GM20431 (cell line): ENCODE results near the gene CARD9.

ENCODE experiments used
- in situ Hi-C: fragments of 300-500 bp; cut with MseI, MboI; formaldehyde crosslinking; loops from one replicate; pipeline ENCODE4 v1.15.0; 2020; ENCODE audit warnings: low sequenced_read_pairs; ENCODE audit not compliant: unreplicated experiment

The CARD9 gene

DNA sequence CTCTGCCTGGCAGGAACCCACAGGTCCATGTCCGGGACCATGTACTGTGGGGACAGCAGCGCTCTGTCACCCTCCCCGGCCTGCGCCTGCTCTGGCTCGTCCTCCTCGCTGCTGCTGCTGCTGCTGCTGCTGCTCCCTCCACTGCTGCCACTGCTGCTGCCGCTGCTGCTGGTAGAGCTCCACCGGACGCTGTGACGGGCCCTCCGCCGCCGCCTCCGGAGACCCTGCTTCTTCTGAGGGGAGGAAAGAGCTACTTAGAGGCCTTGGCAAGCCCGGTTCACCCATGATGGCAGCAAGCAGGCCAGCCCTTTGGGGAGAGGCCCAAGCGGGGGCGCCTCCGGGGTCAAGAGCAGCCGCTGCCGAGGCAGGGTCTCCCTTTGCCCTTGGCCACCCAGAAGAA lies 10.0 kb upstream of the CARD9 start:
- in situ Hi-C loops = no loop called here

DNA sequence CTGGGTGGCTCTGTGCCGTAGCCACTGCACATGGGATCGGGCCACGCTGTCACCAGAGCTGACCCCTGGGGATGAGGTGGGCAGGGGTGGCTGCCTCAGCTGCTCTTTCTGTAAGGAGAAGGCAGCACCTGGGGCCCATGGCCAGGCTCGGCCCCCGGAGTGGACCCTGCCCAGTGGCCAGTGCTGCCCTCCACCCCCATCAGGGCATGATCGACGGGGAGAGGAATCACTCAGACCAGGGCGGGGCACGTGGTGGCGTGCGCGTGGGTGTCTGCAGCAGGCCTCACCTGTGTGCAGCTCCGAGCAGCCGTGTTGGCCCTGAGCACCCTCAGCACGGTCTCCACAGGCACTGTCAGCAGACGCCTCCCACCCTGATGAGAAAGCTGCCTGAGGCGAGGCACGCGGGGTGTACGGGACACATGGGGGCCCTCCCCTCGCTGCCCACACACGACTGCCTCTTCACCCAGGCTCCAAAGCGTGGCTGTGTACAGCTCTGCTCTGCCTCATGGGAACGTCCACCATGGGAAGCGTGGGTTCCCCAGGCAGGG lies 8.6 kb upstream of the CARD9 start:
- in situ Hi-C loops = no loop called here

DNA sequence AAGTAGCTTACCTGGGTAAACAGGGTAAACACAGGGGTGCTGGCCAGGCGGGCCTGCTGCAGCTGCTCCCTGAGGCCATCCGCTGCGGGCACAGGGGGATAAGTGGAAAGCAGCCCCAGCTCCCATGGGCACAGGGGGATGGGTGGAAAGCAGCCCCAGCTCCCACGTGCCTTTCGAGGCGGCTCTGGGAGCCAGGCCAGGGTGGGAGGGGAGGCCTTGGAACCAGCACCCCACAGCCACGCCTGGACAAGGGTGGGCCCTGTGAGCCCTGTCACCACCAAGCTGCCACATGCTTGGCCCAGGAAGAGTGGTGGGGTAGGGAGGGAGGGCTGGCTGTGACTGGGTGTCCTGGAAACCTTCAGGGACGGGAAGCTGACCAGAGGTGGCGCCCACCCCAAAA lies 7.8 kb upstream of the CARD9 start:
- in situ Hi-C loops = no loop called here

DNA sequence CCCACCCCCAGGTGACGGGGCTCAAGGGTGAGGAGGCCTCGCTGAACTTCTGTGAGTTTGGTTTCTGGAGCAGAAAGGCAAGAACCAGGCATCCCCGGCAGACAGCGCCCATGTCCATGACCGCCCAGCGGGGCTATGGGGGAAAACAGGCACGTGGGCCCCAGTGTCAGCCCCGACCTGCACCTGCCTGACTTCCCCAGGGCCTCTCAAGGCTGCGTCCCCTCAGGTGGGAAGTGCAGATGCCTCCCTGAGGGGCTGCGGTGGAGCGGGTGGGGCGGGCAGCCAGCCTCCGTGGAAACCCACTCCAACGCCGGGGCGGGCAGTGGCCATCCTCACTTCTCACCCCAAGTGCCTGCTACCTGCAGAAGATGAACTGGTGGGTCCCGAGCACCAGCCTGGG lies 6.9 kb upstream of the CARD9 start:
- in situ Hi-C loops = no loop called here

DNA sequence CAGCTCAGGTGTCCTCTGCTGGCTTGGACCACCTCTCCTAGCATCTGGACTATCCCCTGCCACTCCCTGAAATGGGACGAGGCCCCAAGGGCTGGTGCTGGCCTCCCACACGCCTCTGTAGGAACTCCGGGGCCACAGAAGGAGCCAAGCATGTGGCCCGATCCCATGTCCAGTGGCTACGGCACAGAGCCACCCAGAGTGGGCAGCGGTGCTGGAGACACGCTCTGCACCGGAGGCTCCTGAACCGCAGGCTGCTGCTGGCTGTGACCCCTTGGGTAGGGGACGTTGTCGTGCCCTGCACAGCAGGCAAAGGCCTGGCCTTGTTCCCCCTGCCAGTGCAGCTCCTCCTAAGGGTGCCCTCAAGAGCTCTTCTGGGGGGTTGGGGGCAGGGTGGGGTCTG lies 6.4 kb upstream of the CARD9 start:
- in situ Hi-C loops = no loop called here

DNA sequence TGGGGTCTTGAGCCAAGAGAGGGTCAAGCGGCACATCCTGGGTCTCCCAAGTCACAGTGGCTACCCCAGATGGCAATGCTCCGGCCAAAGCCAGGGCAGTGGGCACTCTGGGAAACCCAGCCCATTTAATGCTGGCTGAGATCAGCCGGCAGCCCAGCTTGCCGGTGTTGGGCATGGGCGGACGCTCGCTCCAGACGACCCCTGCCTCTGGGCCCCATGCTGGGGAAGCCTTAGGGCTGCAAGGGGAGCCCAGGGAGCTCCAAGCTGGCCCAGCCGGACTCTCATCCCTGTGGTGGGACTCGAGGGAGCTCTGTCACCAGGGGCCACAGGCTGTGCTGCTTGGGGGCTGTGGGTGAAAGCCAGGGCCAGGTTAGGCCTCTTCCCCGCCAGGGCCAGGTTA lies 5.9 kb upstream of the CARD9 start:
- in situ Hi-C loops = no loop called here

DNA sequence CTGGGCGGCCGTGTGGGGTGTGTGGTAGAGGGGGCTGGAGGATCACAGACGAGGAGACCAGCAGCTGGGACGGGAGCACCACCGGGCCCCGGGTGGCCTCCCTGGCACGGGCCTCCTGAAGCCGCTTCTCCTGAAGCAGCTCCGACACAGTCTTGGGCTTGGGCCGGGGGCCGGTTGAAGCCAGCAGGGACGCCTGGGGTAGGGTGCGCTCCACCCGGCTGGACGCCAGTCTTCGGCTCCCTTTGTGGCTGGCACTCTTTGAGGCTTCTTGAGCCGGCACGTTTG lies 5.5 kb upstream of the CARD9 start:
- in situ Hi-C loops = no loop called here

DNA sequence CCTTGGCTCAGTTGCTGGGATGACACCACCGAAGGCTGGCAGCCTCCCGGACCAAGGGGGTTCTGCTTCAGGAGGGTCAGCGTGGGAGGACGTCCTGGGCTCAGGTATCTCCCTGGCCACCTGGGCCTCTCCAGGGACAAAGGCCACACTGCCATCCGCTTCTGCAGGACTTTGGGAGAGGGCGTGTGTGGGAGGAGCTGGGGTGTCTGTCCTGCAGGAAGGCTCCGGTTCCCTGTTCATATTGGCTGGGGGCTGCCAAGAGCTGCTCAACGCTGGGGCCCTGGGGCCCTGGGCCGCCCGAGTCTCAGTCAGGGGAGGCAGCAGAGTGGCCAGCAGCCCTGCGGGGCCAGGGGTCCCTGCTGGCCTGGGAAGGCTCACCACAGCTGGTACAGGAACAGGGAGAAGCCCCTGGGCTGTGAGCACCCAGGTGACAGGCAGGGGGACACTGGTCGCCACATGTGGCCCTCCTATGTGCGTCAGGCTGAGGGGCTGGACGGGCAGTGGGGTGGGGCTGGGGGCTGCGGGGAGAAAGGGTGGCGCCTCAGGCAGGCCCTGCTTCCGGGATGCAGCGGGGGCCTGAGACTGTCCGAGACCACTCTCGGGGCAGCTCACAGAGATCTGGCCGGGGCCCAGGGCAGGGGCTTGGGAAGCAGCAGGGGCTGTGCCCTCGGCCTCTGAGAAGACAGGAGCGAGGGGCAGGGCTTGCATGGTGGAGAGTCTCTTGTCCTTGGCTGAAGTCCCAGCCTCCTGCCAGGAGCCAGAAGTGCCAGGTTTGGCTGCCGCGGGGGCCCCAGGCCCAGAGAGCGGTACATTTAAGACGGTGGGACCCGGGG lies 4.9 kb upstream of the CARD9 start:
- in situ Hi-C loops = no loop called here

DNA sequence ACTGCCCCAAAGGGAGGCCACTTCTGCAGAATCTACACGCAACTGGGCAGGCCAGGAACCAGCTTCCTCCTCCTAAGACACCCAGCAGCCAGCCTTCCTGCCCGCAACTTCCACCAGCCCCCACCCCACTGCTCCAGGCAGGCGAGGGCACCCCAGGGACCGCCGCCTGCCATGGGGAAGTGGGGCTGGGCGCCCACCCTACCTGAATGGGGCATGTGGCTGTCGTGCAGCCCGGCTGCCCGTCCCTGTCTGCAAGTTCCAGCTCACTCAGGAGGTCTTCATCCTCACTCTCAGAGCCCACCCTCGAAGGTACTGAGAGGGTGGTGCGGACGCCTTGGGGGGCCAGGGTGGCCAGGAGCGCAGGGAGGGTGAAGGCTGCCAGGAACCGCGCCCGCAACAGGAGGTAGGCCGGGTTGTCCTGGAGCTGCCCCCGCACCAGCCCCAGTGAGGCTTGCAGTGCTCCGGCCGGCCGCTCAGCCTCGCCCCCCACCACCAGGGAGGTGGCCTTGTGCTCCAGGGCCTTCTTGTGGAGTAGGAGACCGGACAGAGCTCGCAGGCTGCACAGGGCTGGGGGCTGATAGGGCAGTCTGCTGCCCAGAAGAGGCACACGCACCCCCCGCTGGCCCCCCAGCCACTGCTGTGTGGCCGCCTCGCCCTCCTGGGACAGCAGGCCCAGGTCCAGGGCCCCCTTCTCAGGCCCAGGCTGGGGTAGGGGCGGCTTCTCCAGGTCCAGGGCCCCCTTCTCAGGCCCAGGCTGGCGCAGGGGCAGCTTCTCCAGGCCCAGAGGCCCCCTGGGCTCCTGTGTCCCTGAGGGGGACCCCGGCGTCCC lies 4.1 kb upstream of the CARD9 start:
- in situ Hi-C loops = no loop called here

DNA sequence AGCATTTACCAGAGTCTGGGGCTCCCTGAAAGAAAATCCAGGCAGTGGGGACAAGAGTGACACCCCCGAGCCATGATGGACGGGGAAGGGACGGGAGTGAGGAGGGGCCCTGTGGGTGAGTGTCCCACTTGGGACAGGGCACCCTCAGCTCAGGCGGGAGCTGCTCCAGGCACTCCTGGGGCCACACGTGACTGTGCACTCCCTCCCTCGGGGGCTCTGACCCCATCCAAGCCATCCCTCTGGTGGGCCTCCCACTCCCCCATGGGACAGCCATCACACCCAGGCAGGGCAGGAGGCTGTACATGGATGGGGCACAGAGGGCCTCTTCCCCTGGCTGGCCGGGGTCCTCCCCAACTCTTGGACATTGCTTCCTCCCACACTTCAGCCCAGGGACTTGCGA lies 3.0 kb upstream of the CARD9 start:
- in situ Hi-C loops = no loop called here

DNA sequence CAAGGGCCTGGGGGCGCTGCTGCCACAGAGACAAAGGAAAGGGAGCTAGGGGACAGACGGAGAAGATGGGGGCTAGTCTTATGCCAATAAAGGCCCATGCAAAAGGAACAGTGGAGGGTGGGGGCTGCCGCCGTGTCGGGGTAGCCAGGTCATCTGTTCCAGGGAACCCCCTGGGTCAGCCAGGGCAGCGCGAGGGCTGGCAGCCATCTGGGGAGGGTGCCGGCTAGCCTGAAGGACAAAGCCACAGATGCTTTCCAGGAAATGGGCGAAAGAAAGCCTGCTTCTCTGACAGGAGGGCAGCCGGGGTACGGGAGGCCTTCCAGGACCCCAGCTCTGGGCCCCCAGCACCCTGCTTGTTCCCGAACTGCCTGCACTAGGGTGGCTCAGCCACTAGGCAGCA lies 1.6 kb upstream of the CARD9 start:
- in situ Hi-C loops = no loop called here

DNA sequence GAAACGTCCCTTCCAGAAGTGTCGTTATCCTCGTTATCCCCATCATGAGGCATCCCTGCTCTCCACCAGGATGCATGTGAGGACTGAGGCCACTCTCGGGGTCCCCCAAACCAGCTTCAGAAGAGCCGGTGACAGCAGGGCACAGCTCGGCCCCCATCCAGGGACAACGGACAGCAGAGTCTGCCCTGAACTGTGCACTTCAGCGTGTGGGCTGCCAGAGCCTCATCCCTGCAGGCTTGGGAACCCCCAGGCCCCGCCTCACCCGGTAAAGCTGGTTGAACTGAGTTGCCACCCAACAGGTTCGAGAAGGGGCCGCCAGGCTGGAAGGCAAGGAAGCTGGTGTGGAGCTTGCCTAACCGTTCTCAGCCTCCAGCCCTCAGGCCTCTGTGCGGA lies 710 bp upstream of the CARD9 start:
- in situ Hi-C loops = no loop called here

DNA sequence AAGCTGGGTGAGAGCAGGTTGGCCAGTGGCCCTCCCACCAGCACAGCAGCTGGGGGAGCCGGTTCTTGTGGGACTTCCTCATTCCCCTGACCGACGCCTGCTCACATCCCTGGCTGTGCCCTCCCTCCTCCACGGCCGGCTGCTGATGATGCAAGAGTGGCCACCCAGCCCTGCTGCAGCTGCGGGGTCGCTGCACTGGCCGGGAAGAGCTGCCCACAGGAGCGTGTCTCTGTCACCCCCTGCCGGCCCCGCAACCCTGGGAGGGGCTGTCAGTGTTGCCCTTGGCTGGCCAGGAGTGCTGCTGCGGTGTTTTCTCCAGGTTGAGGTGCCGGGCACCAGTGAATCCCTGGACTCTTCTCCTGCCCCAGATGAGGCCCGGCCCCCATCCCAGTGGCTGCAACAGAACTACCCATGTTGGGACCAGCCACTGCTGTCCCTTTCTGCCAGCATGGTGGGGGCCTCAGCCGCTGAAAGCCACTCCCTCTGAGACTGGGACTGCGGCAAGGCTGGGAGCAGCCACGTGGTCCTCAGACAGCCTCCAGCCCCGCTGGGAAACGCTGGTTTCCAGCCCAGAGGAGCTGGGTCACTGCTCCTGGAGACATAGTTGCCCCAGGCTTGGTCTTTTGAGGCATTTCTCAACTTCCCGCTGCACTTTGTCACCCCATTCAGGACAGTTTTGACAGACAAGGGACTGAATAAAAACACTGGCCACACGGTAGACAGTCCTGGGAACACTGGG lies 739 bp downstream of the CARD9 start:
- in situ Hi-C loops = no loop called here

DNA sequence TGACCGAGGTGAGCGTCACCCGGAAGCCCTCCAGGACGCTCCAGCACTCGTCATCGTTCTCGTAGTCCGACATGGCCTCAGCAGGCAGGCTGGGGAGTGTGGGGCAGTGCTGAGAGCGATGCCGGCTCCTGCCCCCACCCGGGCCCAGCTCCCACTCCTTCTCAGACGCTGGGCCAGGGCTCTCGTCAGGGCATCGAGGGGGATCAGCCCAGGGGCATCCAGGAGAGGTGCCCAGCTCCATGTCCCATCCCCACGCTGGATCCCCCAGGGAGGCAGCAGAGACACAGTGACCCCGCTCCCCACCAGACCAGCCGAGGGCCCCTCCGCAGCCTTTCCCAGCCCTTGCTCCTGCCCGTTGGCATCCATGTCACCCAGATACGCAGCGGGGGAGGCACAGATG lies 1.5 kb downstream of the CARD9 start:
- in situ Hi-C loops = no loop called here

DNA sequence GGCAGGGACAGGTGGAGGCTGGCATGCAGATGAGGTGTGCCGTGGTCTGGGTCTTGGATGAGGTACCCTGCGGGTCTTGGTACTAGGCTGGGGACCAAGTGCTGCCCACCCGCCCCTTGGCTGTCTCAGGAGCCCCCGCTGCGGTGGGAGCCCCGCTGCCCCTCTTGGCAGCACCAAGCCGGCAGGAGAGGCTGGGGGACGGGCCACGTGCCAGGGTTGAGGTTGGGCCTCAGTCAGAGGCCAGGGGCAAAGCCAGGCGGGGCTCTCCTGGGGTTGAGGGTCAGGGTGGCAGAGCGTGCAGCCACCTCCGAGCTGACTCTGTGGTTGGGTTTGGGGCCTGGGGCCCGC lies 2.0 kb downstream of the CARD9 start:
- in situ Hi-C loops = no loop called here

DNA sequence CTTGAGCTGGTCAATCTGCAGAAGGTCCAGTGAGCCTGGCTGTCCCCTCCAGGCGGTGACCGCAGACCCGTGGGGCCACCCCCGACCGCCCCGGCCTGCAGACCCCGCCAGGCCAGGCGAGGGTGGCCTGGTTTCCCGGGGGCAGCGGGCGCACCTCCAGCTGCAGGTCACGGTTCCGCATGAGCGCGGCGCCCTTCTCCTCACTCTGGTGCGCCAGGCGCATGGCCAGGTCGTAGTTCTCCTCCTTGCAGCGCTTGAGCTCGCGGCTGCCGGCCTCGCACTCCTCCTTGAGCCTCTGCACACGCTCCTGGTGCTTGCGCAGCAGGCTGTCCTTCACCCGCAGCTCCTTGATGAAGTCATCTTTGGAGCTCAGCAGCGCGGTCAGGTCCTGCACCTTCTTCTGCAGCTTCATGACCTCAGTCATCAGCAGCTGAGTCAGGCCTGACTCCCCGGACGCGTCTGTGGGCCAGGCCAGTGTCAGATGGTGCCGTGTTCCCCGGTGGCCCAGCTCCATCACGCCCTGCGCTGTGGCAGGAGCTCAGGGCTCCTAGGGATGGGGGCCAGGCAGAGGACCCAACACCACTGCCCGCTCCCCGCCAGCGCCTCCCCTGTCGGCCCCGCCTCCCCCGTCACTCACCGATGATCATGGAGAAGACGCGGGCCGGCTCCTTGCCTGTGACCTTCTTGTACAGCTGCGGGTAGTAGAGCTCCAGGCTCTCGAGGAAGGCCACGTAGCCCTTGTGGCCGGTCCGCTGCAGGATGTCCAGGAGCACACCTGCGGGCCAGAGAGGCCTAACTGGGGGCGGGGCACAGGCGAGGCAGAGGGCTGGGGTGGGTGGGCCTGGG lies 2.6 kb downstream of the CARD9 start:
- in situ Hi-C loops = no loop called here

DNA sequence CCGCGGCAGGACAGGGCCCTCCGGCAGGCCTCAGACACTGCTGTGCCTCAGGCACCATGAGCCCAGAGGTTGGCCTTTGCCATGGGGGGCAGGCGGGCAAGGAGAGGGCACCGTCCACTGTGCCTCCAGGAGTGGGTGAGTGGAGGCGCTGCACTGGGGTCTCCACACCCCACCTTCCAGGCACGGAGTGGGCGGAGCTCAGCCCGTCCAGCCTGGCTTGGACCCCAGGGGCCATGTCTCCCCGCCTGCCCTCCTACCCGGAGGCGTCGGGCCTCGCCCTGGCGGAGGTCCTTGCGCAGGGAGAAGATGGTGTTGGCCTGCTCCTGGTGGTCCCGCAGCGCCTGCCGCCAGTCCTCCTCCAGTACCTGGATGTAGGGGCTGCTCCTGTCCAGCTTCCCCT lies 3.4 kb downstream of the CARD9 start:
- in situ Hi-C loops = no loop called here

DNA sequence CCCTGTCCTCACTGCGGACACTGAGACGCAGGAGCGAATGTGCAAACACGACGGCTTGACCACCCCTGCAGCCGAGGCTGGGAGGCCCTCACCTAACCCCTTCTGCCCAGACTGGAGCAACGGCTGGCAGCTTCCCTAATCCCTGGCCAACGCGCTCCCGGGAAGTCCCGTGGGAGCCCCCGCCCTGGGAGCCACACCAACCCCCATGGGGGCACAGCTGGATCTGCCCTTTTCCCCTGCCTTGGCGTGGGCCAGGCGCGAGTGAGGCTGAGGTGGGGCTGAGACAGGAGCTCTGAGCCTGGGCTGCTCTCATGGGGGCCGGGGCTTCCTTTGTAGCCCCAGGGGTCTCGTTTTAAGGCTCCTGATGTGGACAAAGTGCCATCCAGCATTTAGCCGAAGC lies 5.3 kb downstream of the CARD9 start:
- in situ Hi-C loops = no loop called here

DNA sequence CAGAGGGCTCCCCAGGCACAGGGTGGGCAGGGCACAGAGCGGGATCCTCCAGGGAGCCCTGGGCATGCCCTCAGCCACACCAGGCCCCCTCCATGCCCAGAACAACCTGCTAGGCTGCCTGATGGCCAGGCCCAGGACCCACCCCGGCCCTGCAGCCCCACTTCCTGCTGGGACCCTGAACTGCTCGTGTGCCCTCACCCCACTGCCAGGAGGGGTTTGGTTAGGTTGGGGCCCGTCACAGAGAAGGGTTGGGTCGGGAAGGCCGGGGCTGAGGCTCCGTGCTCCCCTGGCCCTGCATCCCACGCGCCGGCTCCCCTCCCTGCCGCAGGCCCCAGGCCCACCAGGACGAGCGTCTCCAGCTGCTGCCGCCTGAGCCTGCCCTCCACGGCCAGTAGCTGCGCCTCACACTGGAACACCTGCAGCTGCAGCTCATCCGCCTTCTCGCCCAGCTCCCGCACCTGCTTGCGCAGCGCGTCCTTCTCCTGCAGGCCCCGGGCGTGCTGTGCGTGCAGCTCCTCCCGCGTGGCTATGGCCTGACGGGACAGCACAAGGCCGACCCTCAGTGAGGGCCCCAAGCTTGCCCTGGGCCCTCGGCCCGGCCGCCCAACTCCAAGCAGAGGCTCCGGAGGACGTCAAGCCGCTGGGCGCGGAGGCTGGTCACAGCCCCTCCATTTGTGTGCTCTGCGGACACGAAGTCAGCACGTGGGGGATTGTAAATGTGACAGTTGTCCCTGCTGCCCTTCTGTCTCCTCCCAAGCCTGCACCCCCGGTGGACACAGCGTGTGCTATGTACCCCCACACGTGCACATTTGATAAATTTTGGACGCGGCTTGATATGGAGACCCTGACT lies 5.9 kb downstream of the CARD9 start:
- in situ Hi-C loops = no loop called here
